Measurements from ENCODE around the gene SKIDA1.

SKIDA1 gene

DNA sequence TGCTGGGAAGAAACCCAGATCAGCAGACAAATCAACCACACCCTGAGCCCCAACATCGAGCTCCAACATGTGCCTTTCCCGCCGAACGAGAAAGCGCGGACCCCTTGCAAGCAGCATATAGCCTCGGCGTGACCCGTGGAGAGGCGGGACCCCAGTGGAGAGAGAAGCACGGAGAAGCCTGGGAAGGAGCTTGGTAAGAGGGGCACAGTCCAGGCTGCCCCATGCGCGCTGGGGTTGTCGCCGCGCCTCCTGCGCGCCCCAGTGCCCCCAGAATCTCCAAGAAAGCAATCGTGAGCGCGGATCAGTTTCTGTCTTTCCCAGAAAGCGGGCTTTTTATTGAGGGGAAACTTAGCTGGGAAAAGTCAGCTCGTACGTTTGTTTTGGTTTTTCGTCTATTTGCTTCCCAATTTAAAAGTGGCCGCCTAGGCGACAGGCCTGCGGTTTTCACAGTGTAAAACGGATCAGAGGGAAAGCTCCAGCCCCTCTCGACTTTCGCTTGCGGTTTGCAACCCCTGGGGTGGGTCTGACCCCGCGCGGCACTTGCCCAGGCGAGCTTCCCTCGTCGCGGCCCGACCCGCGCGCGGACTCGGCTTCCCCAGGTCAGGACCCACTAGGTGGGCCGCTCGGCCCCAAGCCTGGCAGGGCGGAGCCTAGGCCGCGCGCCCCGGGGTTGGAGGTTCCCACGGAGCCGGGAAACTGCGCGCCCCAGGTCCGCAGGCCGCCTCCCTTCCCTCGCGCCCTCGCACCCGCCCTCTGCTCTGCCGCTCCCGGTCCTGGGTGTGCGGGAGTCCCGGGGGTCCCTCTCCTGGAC lies 31.1 kb downstream of the SKIDA1 start:
- Histone ChIP-seq H3K36me3 (ENCODE audit: insufficient read depth, low read length) (no peaks in the 10 kb centered on the region), H3K4me1 (ENCODE audit: insufficient read depth, low read length) (peaks cover 16% of the 10 kb centered on the region), H3K9me3 (ENCODE audit: control insufficient read depth, insufficient read depth, low read length) (no peaks in the 10 kb centered on the region), H3K9ac (ENCODE audit: low read depth, low read length) (peak overlapping the region; percentile 79)

DNA sequence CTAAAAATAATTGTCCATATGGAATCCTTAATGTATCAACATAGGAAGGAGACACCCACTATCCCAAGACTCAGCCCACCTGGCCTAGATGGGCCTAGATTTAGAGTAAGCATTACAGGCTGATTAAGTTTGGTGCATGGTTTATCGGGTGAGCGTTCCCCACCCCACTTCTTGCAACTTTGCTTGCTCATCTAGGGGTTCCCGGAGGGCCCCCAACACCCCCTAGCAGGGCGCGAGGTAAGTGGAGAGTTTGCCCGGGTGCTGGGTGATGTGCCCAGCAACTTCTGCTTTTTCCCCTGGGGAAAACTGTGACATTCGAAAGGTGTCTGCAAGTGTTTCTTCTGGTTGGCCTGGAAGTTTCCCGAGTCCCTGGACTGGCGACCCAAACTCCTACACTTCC lies 31.7 kb downstream of the SKIDA1 start:
- H3K9ac ChIP-seq (ENCODE audit: low read depth, low read length), result peak overlapping the region; percentile 79; the same call in 1 of the 2 replicates

DNA sequence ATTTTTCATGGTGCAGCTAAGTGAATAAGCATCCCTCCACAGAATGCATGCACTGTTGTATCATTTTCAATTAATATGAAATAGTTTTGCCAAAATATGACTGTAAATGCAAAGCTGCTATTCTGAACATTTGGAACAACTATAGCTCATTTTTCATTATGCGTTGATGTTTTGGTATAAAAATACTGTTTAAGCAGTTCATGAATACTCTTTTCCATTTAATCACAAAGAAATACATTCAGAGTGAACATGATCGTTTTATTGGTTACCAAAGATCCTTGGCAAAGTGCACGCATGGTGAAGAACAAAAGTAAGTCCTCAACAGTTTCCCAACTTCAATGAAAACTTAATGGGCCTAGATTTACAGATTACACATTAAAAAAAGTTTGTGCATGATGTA lies 33.1 kb downstream of the SKIDA1 start:
- no peak overlapping the region for H3K9ac ChIP-seq (ENCODE audit: low read depth, low read length)
- no peaks in the 10 kb centered on the region for H3K9me3 ChIP-seq (ENCODE audit: control insufficient read depth, insufficient read depth, low read length)
- H3K36me3 ChIP-seq (ENCODE audit: insufficient read depth, low read length), result no peaks in the 10 kb centered on the region
- no peaks in the 10 kb centered on the region; the same call in 1 of the 2 replicates for H3K4me1 ChIP-seq (ENCODE audit: insufficient read depth, low read length)

More for the DNA sequence above, 31.7 kb downstream of the SKIDA1 start:
- Histone ChIP-seq H3K9me3 (ENCODE audit: control insufficient read depth, insufficient read depth, low read length) (no peaks in the 10 kb centered on the region), H3K4me1 (ENCODE audit: insufficient read depth, low read length) (peaks cover 10% of the 10 kb centered on the region; the same call in 1 of the 2 replicates), H3K36me3 (ENCODE audit: insufficient read depth, low read length) (no peaks in the 10 kb centered on the region)

DNA sequence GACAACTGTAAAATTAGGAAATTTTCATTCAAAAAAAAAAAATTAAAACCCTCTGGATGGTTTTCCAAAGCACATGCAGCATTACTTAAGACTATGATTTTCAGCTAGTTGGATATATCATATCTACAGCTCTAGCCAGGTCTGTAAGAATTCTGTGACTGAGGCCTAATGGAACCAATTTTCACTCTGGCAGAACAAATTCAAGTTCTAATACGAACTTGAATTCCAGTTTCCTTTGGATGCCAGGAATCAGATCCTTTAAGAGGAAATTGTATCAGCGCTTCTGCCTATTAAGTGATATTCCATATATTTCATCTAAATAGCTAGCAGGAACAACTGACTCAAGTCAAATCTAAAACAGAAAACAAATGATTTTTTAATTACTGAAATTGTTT lies 34.8 kb downstream of the SKIDA1 start:
- H3K4me1 ChIP-seq (ENCODE audit: insufficient read depth, low read length), result no peaks in the 10 kb centered on the region; the same call in 1 of the 2 replicates
- H3K9me3 ChIP-seq (ENCODE audit: control insufficient read depth, insufficient read depth, low read length), result no peaks in the 10 kb centered on the region
- H3K36me3 ChIP-seq (ENCODE audit: insufficient read depth, low read length), result no peaks in the 10 kb centered on the region
- H3K9ac ChIP-seq (ENCODE audit: low read depth, low read length), result no peak overlapping the region

DNA sequence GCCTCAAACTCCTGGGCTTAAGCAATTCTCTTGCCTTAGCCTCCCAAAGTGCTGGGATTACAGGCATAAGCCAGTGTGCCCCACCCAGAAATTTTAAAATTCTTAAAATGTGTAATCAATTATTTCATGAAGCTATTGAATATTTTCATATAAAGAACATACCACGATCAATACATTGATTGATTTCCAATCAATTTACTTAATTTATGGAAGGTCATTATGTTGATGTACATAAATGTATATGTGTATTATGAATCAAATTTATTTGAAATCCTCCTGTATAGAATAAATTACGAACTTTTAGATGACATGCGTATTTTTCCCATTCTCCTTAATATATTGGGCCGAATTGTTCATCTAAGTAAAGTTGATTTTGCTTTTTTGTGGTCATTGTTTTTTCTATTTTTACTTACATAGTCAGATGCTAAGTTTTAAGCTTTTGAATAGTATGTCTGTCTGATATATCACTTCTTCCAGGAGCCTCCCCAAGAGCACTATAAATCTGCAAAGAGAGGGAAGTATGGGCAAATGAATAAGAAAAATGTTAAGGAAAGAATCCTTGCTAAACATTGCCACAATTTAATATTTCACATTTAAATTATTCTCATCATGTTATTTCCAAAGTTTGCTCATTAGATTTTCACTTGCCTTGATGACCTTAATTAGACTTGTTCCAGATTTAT lies 35.3 kb downstream of the SKIDA1 start:
- no peaks in the 10 kb centered on the region for H3K36me3 ChIP-seq (ENCODE audit: insufficient read depth, low read length)
- H3K4me1 ChIP-seq (ENCODE audit: insufficient read depth, low read length), result no peaks in the 10 kb centered on the region; the same call in 1 of the 2 replicates
- no peaks in the 10 kb centered on the region for H3K9me3 ChIP-seq (ENCODE audit: control insufficient read depth, insufficient read depth, low read length)
- no peak overlapping the region for H3K9ac ChIP-seq (ENCODE audit: low read depth, low read length)

DNA sequence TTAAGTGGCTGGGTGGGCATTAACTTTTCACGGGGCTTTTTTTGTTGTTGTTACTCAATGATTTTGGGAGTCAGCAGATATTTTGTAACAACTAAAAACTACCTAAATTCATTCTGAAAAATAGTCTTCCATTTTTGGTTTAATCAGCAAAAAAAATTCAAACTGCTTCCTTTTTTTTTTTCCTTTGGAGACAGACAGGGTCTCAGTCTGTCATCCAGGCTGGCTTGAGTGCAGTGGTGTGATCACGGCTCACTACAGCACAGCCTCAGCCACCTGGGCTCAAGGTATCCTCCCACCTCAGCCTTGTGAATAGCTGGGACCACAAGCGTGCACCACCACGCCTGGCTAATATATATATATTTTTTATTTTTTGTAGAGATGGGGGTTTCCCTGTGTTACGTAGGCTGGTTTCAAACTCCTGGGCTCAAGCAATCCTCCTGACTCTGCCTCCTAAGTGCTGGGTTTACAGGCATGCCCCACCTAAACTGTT lies 36.5 kb downstream of the SKIDA1 start:
- Histone ChIP-seq H3K9me3 (ENCODE audit: control insufficient read depth, insufficient read depth, low read length) (no peaks in the 10 kb centered on the region), H3K36me3 (ENCODE audit: insufficient read depth, low read length) (no peaks in the 10 kb centered on the region), H3K9ac (ENCODE audit: low read depth, low read length) (no peak overlapping the region), H3K4me1 (ENCODE audit: insufficient read depth, low read length) (no peaks in the 10 kb centered on the region; the same call in 1 of the 2 replicates)

DNA sequence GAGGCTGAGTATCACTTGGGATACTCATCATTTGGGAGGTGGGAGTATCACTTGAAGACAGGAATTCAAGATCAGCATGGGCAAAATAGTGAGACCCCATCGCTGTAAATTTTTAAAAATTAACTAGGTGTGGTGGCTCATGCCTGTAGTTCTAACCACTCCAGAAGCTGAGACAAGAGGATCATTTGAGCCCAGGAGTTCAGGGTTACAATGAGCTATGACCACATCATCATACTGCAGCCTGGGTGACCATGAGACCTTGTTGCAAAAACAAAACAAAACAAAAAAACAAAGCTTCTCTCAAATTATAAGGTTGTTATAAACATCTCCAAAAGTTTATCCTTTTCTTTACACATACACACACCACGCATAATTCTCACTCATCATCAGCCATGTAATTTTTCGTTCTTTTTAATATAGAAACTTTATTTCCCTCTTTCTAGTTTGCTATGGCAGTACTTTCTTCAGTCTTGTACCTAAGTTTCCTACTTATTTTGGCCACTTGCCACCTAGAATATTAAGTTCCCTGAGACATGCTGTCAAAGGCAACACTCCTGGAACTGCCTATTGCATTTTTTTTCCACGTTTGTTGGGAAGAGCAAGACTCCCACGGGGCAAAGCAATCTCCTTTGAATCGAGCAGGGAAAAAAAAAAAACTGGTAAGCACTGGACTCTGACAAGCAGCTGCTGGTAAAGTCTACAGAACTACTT lies 37.1 kb downstream of the SKIDA1 start:
- Histone ChIP-seq H3K9me3 (ENCODE audit: control insufficient read depth, insufficient read depth, low read length) (no peaks in the 10 kb centered on the region), H3K4me1 (ENCODE audit: insufficient read depth, low read length) (no peaks in the 10 kb centered on the region; the same call in 1 of the 2 replicates), H3K36me3 (ENCODE audit: insufficient read depth, low read length) (no peaks in the 10 kb centered on the region), H3K9ac (ENCODE audit: low read depth, low read length) (no peak overlapping the region)

DNA sequence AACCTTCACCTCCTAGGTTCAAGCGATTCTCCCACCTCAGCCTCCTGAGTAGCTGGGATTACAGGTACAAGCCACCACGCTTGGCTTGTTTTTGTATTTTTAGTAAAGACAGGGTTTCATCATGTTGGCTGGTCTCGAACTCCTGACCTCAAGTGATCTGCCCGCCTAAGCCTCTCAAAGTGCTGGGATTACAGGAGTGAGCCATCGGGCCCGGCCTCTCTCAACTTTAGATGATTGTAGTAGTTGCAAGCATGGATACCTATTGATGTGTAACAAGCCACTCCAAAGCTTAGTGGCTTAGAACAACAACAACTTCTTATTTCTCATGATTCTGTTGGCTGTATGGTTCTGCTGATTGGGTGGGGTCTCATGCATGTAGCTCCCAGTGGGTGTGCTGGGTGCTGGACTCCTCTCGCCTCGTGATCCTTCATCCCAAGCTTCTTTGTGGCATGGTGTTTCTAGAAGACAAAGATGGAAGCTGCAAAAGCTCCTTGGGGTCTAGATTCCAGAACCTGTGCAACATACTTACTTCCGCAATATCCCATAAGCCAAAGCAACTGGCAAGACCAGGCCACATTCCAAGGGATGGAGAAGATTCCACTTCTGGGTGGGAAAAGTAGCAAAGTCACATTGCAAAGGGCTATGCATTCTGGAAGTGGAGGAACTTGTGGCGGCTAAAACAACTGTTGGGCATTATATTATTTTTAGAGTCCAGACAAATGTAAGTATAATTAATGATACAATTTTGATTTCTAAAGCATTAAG lies 37.9 kb downstream of the SKIDA1 start:
- Histone ChIP-seq H3K4me1 (ENCODE audit: insufficient read depth, low read length) (no peaks in the 10 kb centered on the region; the same call in 1 of the 2 replicates), H3K9me3 (ENCODE audit: control insufficient read depth, insufficient read depth, low read length) (no peaks in the 10 kb centered on the region), H3K36me3 (ENCODE audit: insufficient read depth, low read length) (no peaks in the 10 kb centered on the region), H3K9ac (ENCODE audit: low read depth, low read length) (no peak overlapping the region)

DNA sequence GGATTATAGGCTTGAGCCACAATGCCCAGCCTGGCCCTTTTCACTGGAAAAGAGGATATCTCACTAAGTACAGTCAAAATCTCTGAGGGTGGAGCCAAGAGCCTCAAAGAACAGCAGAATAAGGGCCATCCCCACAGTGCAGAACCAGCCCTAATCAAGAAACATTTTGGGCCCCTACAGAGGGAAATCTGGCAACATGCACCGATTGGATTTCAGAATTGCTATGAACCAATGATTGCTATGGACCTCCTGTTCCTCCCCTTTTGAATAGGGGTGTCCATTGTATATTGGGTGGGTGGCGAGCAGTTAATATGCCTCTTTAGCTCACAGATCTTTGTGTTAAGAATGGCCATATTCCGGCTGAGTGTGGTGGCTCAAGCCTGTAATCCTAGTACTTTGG lies 42.7 kb downstream of the SKIDA1 start:
- no peak overlapping the region for H3K9ac ChIP-seq (ENCODE audit: low read depth, low read length)
- H3K9me3 ChIP-seq (ENCODE audit: control insufficient read depth, insufficient read depth, low read length), result no peaks in the 10 kb centered on the region
- H3K4me1 ChIP-seq (ENCODE audit: insufficient read depth, low read length), result peaks cover 2% of the 10 kb centered on the region; the same call in 1 of the 2 replicates
- H3K36me3 ChIP-seq (ENCODE audit: insufficient read depth, low read length), result no peaks in the 10 kb centered on the region

DNA sequence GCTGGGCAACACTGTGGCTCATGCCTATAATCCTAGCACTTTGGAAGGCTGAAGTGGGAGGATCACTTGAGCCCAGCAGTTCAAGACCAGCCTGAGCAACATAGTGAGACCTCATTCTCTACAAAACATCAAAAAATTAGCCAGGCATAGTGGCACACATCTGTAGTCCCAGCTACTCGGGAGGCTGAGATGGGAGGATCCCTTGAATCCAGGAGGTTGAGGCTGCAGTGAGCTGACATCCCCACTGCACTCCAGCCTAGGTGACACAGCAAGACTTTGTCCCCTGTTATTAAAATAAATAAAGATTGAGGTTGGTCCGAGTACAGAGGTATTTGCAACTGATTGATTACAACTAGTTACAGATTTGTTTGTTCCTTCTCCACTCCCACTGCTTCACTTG lies 44.1 kb downstream of the SKIDA1 start:
- Histone ChIP-seq H3K4me1 (ENCODE audit: insufficient read depth, low read length) (peaks cover 2% of the 10 kb centered on the region; the same call in 1 of the 2 replicates), H3K9ac (ENCODE audit: low read depth, low read length) (no peak overlapping the region), H3K9me3 (ENCODE audit: control insufficient read depth, insufficient read depth, low read length) (no peaks in the 10 kb centered on the region), H3K36me3 (ENCODE audit: insufficient read depth, low read length) (no peaks in the 10 kb centered on the region)

DNA sequence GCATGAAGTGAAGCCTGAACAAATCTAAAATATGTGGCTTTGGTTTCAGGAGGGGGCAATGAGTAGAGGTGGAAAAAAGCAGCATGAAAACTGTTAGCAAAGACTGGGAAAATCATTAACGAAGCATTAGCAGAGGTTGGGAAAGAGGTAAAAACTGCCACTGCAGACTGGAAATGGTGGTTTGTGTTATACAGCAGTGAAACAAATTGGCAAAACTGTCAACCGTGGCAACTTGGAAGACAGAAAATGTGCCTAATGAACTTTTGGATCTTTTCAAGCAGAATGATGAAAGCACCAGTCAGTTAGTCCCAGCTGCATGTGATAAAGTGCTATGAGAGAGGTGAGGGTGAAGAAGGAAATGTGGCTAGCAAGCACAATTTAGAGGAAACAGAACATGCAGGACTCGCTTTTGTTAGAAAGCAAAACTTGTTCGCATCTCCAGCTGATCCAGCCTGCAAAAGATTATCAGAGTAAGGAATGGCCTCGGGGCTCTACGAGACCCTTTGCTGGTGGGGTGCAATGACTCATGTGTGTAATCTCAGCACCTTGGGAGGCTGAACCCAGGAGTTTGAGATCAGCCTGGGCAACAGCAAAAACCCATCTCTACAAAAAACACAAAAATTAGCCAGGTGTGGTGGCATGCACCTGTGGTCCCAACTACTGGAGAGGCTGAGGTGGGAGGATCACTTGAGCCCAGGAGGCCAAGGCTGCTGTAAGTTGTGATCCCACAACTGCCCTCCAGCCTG lies 45.7 kb downstream of the SKIDA1 start:
- Histone ChIP-seq H3K4me1 (ENCODE audit: insufficient read depth, low read length) (peaks cover 2% of the 10 kb centered on the region; the same call in 1 of the 2 replicates), H3K36me3 (ENCODE audit: insufficient read depth, low read length) (no peaks in the 10 kb centered on the region), H3K9me3 (ENCODE audit: control insufficient read depth, insufficient read depth, low read length) (no peaks in the 10 kb centered on the region), H3K9ac (ENCODE audit: low read depth, low read length) (no peak overlapping the region)

DNA sequence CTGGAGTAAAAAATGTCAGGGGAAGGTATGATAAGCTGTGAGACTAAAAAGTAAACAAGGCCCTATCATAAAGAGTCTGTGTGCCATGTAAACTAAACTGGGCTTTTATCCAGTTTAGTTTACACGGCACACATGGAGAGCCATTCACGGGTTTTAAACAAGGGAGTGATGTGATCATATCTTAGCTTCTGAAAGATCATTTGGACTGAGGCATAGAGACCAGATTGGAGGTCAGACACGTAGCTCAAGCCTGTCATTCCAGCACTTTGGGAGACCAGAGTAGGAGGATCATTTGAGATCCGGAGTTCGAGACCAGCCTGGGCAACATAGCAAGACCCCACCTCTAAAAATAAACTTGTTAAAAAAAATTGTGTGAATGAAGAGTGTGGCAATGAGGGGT lies 50.1 kb downstream of the SKIDA1 start:
- no peak overlapping the region for H3K9ac ChIP-seq (ENCODE audit: low read depth, low read length)
- H3K9me3 ChIP-seq (ENCODE audit: control insufficient read depth, insufficient read depth, low read length), result no peaks in the 10 kb centered on the region
- no peaks in the 10 kb centered on the region for H3K36me3 ChIP-seq (ENCODE audit: insufficient read depth, low read length)
- H3K4me1 ChIP-seq (ENCODE audit: insufficient read depth, low read length), result peaks cover 8% of the 10 kb centered on the region

DNA sequence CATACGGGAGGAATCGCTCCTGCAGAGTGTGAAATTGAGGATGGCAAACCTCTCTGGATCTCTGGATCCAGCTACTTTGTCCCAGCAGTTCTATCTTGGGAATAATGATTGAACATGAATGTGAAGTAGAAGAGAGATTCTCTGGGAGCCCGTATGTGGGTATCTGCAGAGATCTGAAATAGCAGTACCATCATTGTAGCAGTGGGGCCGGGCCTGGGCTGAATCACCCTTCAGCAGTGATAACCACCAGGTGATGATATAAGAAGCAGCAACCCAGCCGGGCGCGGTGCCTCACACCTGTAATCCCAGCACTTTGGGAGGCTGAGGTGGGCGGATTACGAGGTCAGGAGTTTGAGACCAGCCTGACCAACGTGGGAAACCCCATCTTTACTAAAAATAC lies 51.9 kb downstream of the SKIDA1 start:
- H3K4me1 ChIP-seq (ENCODE audit: insufficient read depth, low read length), result peaks cover 5% of the 10 kb centered on the region; the same call in 1 of the 2 replicates
- H3K36me3 ChIP-seq (ENCODE audit: insufficient read depth, low read length), result no peaks in the 10 kb centered on the region
- H3K9ac ChIP-seq (ENCODE audit: low read depth, low read length), result no peak overlapping the region
- no peaks in the 10 kb centered on the region for H3K9me3 ChIP-seq (ENCODE audit: control insufficient read depth, insufficient read depth, low read length)
